Thyroid gland (tissue), 4 donors: ENCODE measurements around the gene PREPL. TPM values are rescaled to one million over a fixed set of nuclear protein-coding genes. Genes with fewer than 3 reads are reported as not detected.

ENCODE experiments used
- DNase-seq, 2 donors: peaks; one replicate each; pipeline ENCODE4 v3.0.0-alpha.2; 2019
- H3K27ac ChIP-seq, 3 donors: fragments of 200-600 bp; sonication (generic); 1 replicate in 2 of 3; 2 replicates in 1 of 3; pipeline ENCODE4 v1.5.1; 2016 to 2019; ENCODE audit warnings: mild to moderate bottlenecking in 1 of 3, moderate library complexity in 1 of 3
- H3K27me3 ChIP-seq: fragments of 200-600 bp; sonication (generic); one replicate; pipeline ENCODE4 v1.5.1; 2019
- H3K36me3 ChIP-seq, 2 donors: fragments of 200-600 bp; sonication (generic); one replicate each; pipeline ENCODE4 v1.5.1; 2016 to 2019
- H3K4me1 ChIP-seq, 2 donors: fragments of 200-600 bp; sonication (generic); one replicate each; pipeline ENCODE4 v1.5.1; 2017 to 2019
- H3K4me3 ChIP-seq, 3 donors: fragments of 200-600 bp; sonication (generic); replicated peaks in 1 of 3; 1 replicate in 2 of 3; 2 replicates in 1 of 3; pipeline ENCODE4 v1.5.1; 2016; ENCODE audit warnings: mild to moderate bottlenecking in 1 of 3
- H3K9me3 ChIP-seq: fragments of 200-600 bp; sonication (generic); one replicate; pipeline ENCODE4 v1.5.1; 2017
- CTCF ChIP-seq, 6 experiments: fragments of 200-600 bp in 3 of 6; fragments of 450-650 bp in 3 of 6; sonication (generic) in 3 of 6; IDR thresholded peaks; one replicate each; pipeline ENCODE4 v1.5.1; 2016 to 2019; ENCODE audit warnings: antibody characterized with exemption in 6 of 6, mild to moderate bottlenecking in 2 of 6, inconsistent platforms in 1 of 6, moderate library complexity in 1 of 6
- POLR2A ChIP-seq, 2 donors: fragments of 450-650 bp; IDR thresholded peaks; one replicate each; pipeline ENCODE4 v1.6.1; 2017; ENCODE audit warnings: antibody characterized with exemption in 2 of 2, mild to moderate bottlenecking in 2 of 2, moderate library complexity in 1 of 2
- WGBS, 2 donors: methylation state at CpG; one replicate each; pipeline ENCODE4 v1.1.5; 2017; 5-methylcytosine and 5-hydroxymethylcytosine counted together
- intact Hi-C: fragments of 100-400 bp; cut with DNase I; formaldehyde crosslinking; loops from one replicate; pipeline ENCODE4 v1.15.1; 2023
- total RNA-seq, 4 donors: library from RNA; depleted of rRNA; stranded (reverse); fragments of >200 nt; gene quantifications; one replicate each; pipeline ENCODE4 v1.2.3, GENCODE V29; 2016

The PREPL gene
- total RNA-seq, 4 donors from 2014 or later = 70.0 to 93.2 (median 72.3) TPM

GRCh38 chr2:44348400-44348799, 12.9 kb downstream of the PREPL start:
- Histone ChIP-seq H3K4me3 (no peak overlapping the region), H3K9me3 (no peaks in the 10 kb centered on the region), H3K27me3 (no peaks in the 10 kb centered on the region), H3K4me1 (peaks cover 14 to 17% of the 10 kb centered on the region in 2 donors), H3K36me3 (peaks cover 0 to 8% of the 10 kb centered on the region in 2 donors), H3K27ac (peak overlapping the region in 1 of 3 donors; percentile 1)
- DNase-seq = no peak
- no peak for TF ChIP-seq CTCF (IDR thresholded peaks at IDR 0.05)
- no peak for TF ChIP-seq POLR2A (IDR thresholded peaks at IDR 0.05)
- intact Hi-C loops = no loop called here
- 67 to 74% methylated on average over 2 of the region's 2 CpGs for WGBS, 2 donors

GRCh38 chr2:44347526-44347925, 13.8 kb downstream of the PREPL start:
- no peak for TF ChIP-seq CTCF (IDR thresholded peaks at IDR 0.05)
- no peak for TF ChIP-seq POLR2A (IDR thresholded peaks at IDR 0.05)
- H3K4me1 ChIP-seq = peaks cover 14 to 17% of the 10 kb centered on the region in 2 donors

GRCh38 chr2:44342854-44343253, 18.4 kb downstream of the PREPL start:
- no peak overlapping the region for H3K27ac ChIP-seq
- H3K4me1 ChIP-seq = peaks cover 5 to 9% of the 10 kb centered on the region in 2 donors
- peak in 1 of 2 donors; percentile 13 for DNase-seq
- H3K4me3 ChIP-seq = no peak overlapping the region
- TF ChIP-seq POLR2A (IDR thresholded peaks at IDR 0.05) = no peak
- TF ChIP-seq CTCF (IDR thresholded peaks at IDR 0.05) = peak in 4 of 6 experiments; percentile 31 to 54 (median 38)
- H3K36me3 ChIP-seq = peaks cover 10 to 30% of the 10 kb centered on the region in 2 donors
- WGBS, 2 donors = 94% methylated on average over 1 of the region's 1 CpG
- intact Hi-C loops = no loop called here
- H3K9me3 ChIP-seq = no peaks in the 10 kb centered on the region
- H3K27me3 ChIP-seq = no peaks in the 10 kb centered on the region

More at GRCh38 chr2:44347526-44347925, 13.8 kb downstream of the PREPL start:
- no peak for DNase-seq
- no peaks in the 10 kb centered on the region for H3K27me3 ChIP-seq
- WGBS, 2 donors = 63 to 81% methylated on average over 2 of the region's 2 CpGs
- intact Hi-C loops = no loop called here
- H3K36me3 ChIP-seq = peaks cover 0 to 13% of the 10 kb centered on the region in 2 donors
- no peak overlapping the region for H3K27ac ChIP-seq
- H3K4me3 ChIP-seq = no peak overlapping the region
- no peaks in the 10 kb centered on the region for H3K9me3 ChIP-seq

- 87 to 93% methylated on average over 2 of the region's 2 CpGs for WGBS, 2 donors
- TF ChIP-seq CTCF (IDR thresholded peaks at IDR 0.05) = no peak
- TF ChIP-seq POLR2A (IDR thresholded peaks at IDR 0.05) = no peak
- DNase-seq = no peak
- no peak overlapping the region for H3K4me3 ChIP-seq
- peaks cover 18 to 19% of the 10 kb centered on the region in 2 donors for H3K36me3 ChIP-seq
- intact Hi-C loops = no loop called here
- H3K27ac ChIP-seq = no peak overlapping the region
- peaks cover 0 to 5% of the 10 kb centered on the region in 2 donors for H3K4me1 ChIP-seq
- H3K27me3 ChIP-seq = no peaks in the 10 kb centered on the region
- H3K9me3 ChIP-seq = no peaks in the 10 kb centered on the region
These were observed 25.3 kb downstream of the PREPL start for GRCh38 chr2:44335806-44336538.

GRCh38 chr2:44333994-44334393, 27.3 kb downstream of the PREPL start:
- DNase-seq = no peak
- Histone ChIP-seq H3K9me3 (no peaks in the 10 kb centered on the region), H3K27me3 (no peaks in the 10 kb centered on the region), H3K27ac (no peak overlapping the region), H3K36me3 (peaks cover 17 to 19% of the 10 kb centered on the region in 2 donors), H3K4me1 (peaks cover 11 to 15% of the 10 kb centered on the region in 2 donors), H3K4me3 (no peak overlapping the region)
- 94 to 95% methylated on average over 1 of the region's 1 CpG for WGBS, 2 donors
- intact Hi-C loops = no loop called here
- no peak for TF ChIP-seq CTCF (IDR thresholded peaks at IDR 0.05)
- TF ChIP-seq POLR2A (IDR thresholded peaks at IDR 0.05) = no peak
